HEK293 (cell line): ENCODE data around the gene ZFAND3.

Source experiments
- CTCF ChIA-PET: fragments of 350-600 bp; formaldehyde crosslinking; extraction: SDS; loops from one replicate; lab custom pipeline; 2021; ENCODE audit warnings: antibody characterized with exemption; lab: Yijun Ruan, JAX
- POLR2A ChIA-PET: fragments of 300-600 bp; formaldehyde crosslinking; extraction: SDS; loops from one replicate; lab custom pipeline; 2020; ENCODE audit warnings: antibody characterized with exemption, inconsistent platforms; lab: Yijun Ruan, JAX
- H3K27ac ChIP-seq: fragments of 200-500 bp; sonication (Bioruptor generic); 2 replicates; pipeline ENCODE4 v1.5.1; 2014; ENCODE audit warnings: low read depth, low read length, control low read depth, inconsistent platforms; ENCODE audit errors: extremely low read depth
- H3K36me3 ChIP-seq, 2 experiments: fragments of 200-500 bp in 1 of 2; sonication (Bioruptor generic) in 1 of 2; 1 replicate in 1 of 2; 2 replicates in 1 of 2; pipeline ENCODE4 v1.5.1; 2014 to 2017; ENCODE audit warnings: inconsistent platforms in 2 of 2, low read length in 2 of 2; ENCODE audit not compliant: control insufficient read depth in 2 of 2, insufficient read depth in 1 of 2
- H3K4me1 ChIP-seq: fragments of 200-500 bp; sonication (Bioruptor generic); 2 replicates; pipeline ENCODE4 v1.5.1; 2014; ENCODE audit warnings: mild to moderate bottlenecking, low read length, inconsistent platforms; ENCODE audit not compliant: control insufficient read depth, insufficient read depth
- H3K4me3 ChIP-seq: 2 replicates; pipeline ENCODE4 v1.5.1; 2011; ENCODE audit warnings: low read depth, mild to moderate bottlenecking, control low read depth, low read length, moderate library complexity
- H3K9me3 ChIP-seq: fragments of 200-500 bp; sonication (Bioruptor generic); 2 replicates; pipeline ENCODE4 v1.5.1; 2014; ENCODE audit warnings: low read depth, low read length, inconsistent platforms; ENCODE audit not compliant: control insufficient read depth, insufficient read depth
- FEZF1 ChIP-seq: fragments of 450-650 bp; formaldehyde crosslinking; IDR thresholded peaks from 2 replicates; pipeline ENCODE4 v1.5.1; 2016; ENCODE audit warnings: missing biosample characterization, missing genetic modification characterization
- KLF9 ChIP-seq: fragments of 450-650 bp; formaldehyde crosslinking; IDR thresholded peaks from 2 replicates; pipeline ENCODE4 v1.5.1; 2016; ENCODE audit warnings: missing biosample characterization, missing genetic modification characterization, low read depth
- ZBTB48 ChIP-seq: fragments of 450-650 bp; formaldehyde crosslinking; IDR thresholded peaks from 2 replicates; pipeline ENCODE4 v1.5.1; 2016; ENCODE audit warnings: missing biosample characterization, missing genetic modification characterization
- ZBTB7A ChIP-seq: fragments of 450-650 bp; formaldehyde crosslinking; IDR thresholded peaks from 2 replicates; pipeline ENCODE4 v1.5.1; 2016; ENCODE audit warnings: low read depth, missing biosample characterization, missing genetic modification characterization
- ZBTB8A ChIP-seq: fragments of 450-650 bp; formaldehyde crosslinking; IDR thresholded peaks from 2 replicates; pipeline ENCODE4 v1.5.1; 2016; ENCODE audit warnings: missing biosample characterization, missing genetic modification characterization
- ZNF121 ChIP-seq: fragments of 450-650 bp; formaldehyde crosslinking; IDR thresholded peaks from 2 replicates; pipeline ENCODE4 v1.5.1; 2016; ENCODE audit warnings: missing biosample characterization, missing genetic modification characterization
- ZNF146 ChIP-seq: fragments of 450-650 bp; formaldehyde crosslinking; IDR thresholded peaks from 2 replicates; pipeline ENCODE4 v1.5.1; 2016; ENCODE audit warnings: missing biosample characterization, missing genetic modification characterization
- ZNF157 ChIP-seq: fragments of 450-650 bp; formaldehyde crosslinking; IDR thresholded peaks from 2 replicates; pipeline ENCODE4 v1.5.1; 2016; ENCODE audit warnings: missing biosample characterization, missing genetic modification characterization
- ZNF19 ChIP-seq: fragments of 450-650 bp; formaldehyde crosslinking; IDR thresholded peaks from 2 replicates; pipeline ENCODE4; 2016; ENCODE audit warnings: missing biosample characterization, missing genetic modification characterization, low read depth
- ZNF221 ChIP-seq: fragments of 450-650 bp; formaldehyde crosslinking; IDR thresholded peaks from 2 replicates; pipeline ENCODE4 v1.5.1; 2017; ENCODE audit warnings: missing biosample characterization, missing genetic modification characterization, borderline replicate concordance
- ZNF24 ChIP-seq: fragments of 450-650 bp; formaldehyde crosslinking; IDR thresholded peaks from 2 replicates; pipeline ENCODE4 v1.5.1; 2016; ENCODE audit warnings: missing biosample characterization, missing genetic modification characterization
- ZNF341 ChIP-seq: fragments of 450-650 bp; formaldehyde crosslinking; IDR thresholded peaks from 2 replicates; pipeline ENCODE4; 2016; ENCODE audit warnings: low read depth, missing biosample characterization, missing genetic modification characterization
- ZNF350 ChIP-seq: fragments of 450-650 bp; formaldehyde crosslinking; IDR thresholded peaks from 2 replicates; pipeline ENCODE4 v1.5.0; 2017; ENCODE audit warnings: missing biosample characterization, mild to moderate bottlenecking, missing genetic modification characterization
- ZNF366 ChIP-seq: fragments of 450-650 bp; formaldehyde crosslinking; conservative IDR thresholded peaks from 2 replicates; pipeline ENCODE4 v1.5.1; 2016; ENCODE audit warnings: missing biosample characterization, missing genetic modification characterization
- ZNF426 ChIP-seq: fragments of 450-650 bp; formaldehyde crosslinking; IDR thresholded peaks from 2 replicates; pipeline ENCODE4 v1.5.1; 2017; ENCODE audit warnings: missing biosample characterization, missing genetic modification characterization, mild to moderate bottlenecking, inconsistent platforms, moderate library complexity
- ZNF658 ChIP-seq: fragments of 450-650 bp; formaldehyde crosslinking; IDR thresholded peaks from 2 replicates; pipeline ENCODE4; 2016; ENCODE audit warnings: missing biosample characterization, missing genetic modification characterization
- ZNF660 ChIP-seq: fragments of 450-650 bp; IDR thresholded peaks from 2 replicates; pipeline ENCODE4 v1.5.1; 2018; ENCODE audit warnings: missing biosample characterization, mild to moderate bottlenecking, missing genetic modification characterization
- ZNF747 ChIP-seq: fragments of 450-650 bp; formaldehyde crosslinking; IDR thresholded peaks from 2 replicates; pipeline ENCODE4 v1.5.1; 2016; ENCODE audit warnings: missing biosample characterization, missing genetic modification characterization
- ZNF791 ChIP-seq: fragments of 450-650 bp; formaldehyde crosslinking; IDR thresholded peaks from 2 replicates; pipeline ENCODE4 v1.5.1; 2016; ENCODE audit warnings: missing biosample characterization, missing genetic modification characterization
- TF ChIP-seq, protein P1 (sequence below): fragments of 450-650 bp; formaldehyde crosslinking; IDR thresholded peaks from 2 replicates; pipeline ENCODE4 v1.5.1; 2016; ENCODE audit warnings: missing biosample characterization, missing genetic modification characterization
- TF ChIP-seq, protein P2 (sequence below): fragments of 450-650 bp; formaldehyde crosslinking; IDR thresholded peaks from 2 replicates; pipeline ENCODE4 v1.5.1; 2017; ENCODE audit warnings: missing biosample characterization, missing genetic modification characterization

ZFAND3 gene

DNA sequence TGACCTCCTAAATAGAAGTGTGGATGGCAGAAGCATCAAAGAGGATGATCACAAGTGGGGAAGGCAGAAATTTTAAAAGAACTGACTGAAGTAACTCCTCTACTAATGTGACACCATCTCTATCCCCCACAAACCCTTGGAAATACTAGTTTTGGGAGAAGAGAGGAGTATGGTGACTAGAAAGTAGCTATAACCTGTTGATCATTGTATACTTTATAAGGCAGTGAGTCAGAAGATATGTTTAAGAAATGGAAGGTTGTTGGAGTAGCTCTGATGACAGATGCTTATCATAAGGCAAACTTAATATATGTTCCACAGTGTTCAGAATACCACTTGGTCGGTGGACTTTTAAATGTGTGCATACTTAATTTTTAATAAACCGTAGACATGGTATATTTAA is 116.6 kb downstream of the ZFAND3 start (continued):
- TF ChIP-seq, protein P1, sequence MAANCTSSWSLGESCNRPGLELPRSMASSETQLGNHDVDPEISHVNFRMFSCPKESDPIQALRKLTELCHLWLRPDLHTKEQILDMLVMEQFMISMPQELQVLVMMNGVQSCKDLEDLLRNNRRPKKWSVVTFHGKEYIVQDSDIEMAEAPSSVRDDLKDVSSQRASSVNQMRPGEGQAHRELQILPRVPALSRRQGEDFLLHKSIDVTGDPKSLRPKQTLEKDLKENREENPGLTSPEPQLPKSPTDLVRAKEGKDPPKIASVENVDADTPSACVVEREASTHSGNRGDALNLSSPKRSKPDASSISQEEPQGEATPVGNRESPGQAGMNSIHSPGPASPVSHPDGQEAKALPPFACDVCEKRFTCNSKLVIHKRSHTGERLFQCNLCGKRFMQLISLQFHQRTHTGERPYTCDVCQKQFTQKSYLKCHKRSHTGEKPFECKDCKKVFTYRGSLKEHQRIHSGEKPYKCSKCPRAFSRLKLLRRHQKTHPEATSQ (tag by site-specific recombination), result no peak

DNA sequence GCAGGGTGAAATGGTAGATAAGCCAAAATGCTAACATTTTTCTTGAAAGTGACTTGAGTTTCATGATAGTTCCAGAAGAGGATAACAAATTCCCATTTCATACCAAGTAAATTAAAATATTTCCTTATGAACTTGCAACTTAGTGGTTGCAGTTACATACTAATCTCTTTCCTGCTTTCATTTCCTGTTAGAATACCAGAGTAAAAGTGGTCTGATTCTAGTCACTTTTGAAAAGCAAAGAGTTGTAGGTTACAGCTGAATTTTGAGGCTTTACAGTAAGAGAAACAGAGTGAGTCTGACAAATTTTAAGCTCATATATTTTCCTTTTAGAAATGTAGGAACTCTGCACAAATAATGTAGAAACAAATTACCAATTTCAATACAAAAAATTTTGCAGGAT is 117.4 kb downstream of the ZFAND3 start:
- H3K9me3 ChIP-seq, result no peaks in the 10 kb centered on the region
- no peak overlapping the region for H3K4me3 ChIP-seq
- POLR2A ChIA-PET, result interaction anchor here (0.7 to 2.1 kb wide), 3 partner anchors 14 to 729 kb away, joined by 3 to 5 read pairs (median 4); no protein-coding TSS in a partner anchor
- H3K4me1 ChIP-seq, result no peaks in the 10 kb centered on the region
- no peak overlapping the region for H3K27ac ChIP-seq
- TF ChIP-seq ZNF157 (tag by site-specific recombination) (no peak), ZNF350 (tag by site-specific recombination) (no peak), ZNF19 (tag by site-specific recombination) (no peak), ZNF747 (tag by site-specific recombination) (no peak), ZBTB8A (tag by site-specific recombination) (no peak), ZNF791 (tag by site-specific recombination) (no peak)
- TF ChIP-seq, protein P2, sequence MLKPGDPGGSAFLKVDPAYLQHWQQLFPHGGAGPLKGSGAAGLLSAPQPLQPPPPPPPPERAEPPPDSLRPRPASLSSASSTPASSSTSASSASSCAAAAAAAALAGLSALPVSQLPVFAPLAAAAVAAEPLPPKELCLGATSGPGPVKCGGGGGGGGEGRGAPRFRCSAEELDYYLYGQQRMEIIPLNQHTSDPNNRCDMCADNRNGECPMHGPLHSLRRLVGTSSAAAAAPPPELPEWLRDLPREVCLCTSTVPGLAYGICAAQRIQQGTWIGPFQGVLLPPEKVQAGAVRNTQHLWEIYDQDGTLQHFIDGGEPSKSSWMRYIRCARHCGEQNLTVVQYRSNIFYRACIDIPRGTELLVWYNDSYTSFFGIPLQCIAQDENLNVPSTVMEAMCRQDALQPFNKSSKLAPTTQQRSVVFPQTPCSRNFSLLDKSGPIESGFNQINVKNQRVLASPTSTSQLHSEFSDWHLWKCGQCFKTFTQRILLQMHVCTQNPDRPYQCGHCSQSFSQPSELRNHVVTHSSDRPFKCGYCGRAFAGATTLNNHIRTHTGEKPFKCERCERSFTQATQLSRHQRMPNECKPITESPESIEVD (tag by site-specific recombination), result no peak
- TF ChIP-seq, all 188 proteins: peak for 0
- no peaks in the 10 kb centered on the region for H3K36me3 ChIP-seq
- CTCF ChIA-PET, result interaction anchor here (0.6 kb wide), 2 partner anchors 13 to 843 kb away, joined by 3 to 6 read pairs; no protein-coding TSS in a partner anchor

DNA sequence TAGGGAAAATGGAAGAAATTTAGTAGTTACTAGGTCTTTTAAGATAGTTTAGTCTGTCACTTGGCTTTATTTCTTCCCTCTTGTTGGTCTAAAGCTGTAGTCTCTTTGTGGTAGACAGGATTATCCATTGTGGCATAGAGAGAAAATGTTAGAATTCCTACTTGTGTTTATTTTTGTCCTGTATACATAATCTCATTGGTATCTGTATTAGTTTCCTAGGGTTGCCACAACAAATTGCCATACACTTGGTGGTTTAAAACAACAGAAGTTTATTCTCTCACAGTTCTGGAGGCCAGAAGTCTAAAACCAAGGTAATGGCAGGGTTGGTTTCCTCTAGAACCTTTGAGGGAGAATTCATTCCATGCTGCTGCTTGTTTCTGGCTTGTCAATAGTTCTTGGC is 119.4 kb downstream of the ZFAND3 start:
- no peaks in the 10 kb centered on the region for H3K4me1 ChIP-seq
- TF ChIP-seq ZBTB7A (tag by site-specific recombination) (no peak), KLF9 (tag by site-specific recombination) (no peak), ZNF121 (tag by site-specific recombination) (no peak), ZNF350 (tag by site-specific recombination) (no peak), FEZF1 (tag by site-specific recombination) (no peak)

DNA sequence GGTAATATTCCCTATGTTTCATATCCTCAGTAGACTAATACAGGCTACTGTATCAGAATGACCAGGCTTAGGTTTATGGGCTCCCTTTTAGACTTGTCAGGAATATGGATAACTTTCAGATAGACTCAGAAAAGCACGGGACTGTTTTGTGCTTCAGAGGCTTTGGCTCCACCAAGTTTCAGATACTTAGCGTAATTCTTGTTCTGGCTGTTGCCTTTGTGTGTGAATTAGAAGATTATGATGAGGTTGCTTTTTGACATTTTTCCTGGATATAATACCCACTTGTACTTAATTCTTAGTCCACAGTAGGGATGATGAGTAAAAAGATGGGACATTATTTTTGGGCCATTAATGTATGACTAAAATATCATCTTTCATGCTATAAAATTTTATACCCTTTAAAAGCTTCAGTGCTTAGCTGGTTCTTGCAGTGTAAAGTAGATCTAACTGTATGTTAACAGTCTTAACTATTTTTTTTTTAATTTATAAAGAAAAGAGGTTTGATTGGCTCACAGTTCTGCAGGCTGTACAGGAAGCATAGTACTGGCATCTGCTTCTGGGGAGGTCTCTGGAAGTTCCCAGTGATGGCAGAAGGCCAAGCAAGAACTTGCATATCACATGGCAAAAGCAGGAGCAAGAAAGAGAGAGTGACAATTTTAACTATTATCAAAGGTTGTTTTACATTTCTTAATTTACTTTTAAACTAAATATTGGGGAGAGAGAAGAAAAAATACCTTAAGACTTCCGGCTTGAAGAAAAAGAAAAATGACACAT is 120.7 kb downstream of the ZFAND3 start:
- ChIA-PET CTCF (no interaction called here), POLR2A (no interaction called here)
- Histone ChIP-seq H3K4me1 (no peaks in the 10 kb centered on the region), H3K9me3 (no peaks in the 10 kb centered on the region), H3K27ac (no peak overlapping the region), H3K4me3 (no peak overlapping the region), H3K36me3 (no peaks in the 10 kb centered on the region)
- TF ChIP-seq ZNF426, result no peak
- peak; percentile 81 for TF ChIP-seq ZNF341 (tag by site-specific recombination)
- TF ChIP-seq ZNF791 (tag by site-specific recombination), result no peak
- TF ChIP-seq ZNF366 (tag by site-specific recombination), result no peak
- no peak for TF ChIP-seq ZNF221 (tag by site-specific recombination)
- no peak for TF ChIP-seq ZNF24
- TF ChIP-seq ZNF146 (tag by site-specific recombination), result no peak
- TF ChIP-seq ZNF660 (tag by site-specific recombination), result no peak
- TF ChIP-seq ZBTB48, result no peak
- no peak for TF ChIP-seq ZNF658 (tag by site-specific recombination)
- TF ChIP-seq, protein P2 (tag by site-specific recombination), result 0 out of 2 replicates have a peak, but pooled peaks have one; percentile 41

More for the DNA sequence above, 119.4 kb downstream of the ZFAND3 start:
- no peak overlapping the region for H3K27ac ChIP-seq
- H3K36me3 ChIP-seq, result no peaks in the 10 kb centered on the region
- POLR2A ChIA-PET, result no interaction called here
- CTCF ChIA-PET, result no interaction called here
- no peaks in the 10 kb centered on the region for H3K9me3 ChIP-seq
- H3K4me3 ChIP-seq, result no peak overlapping the region
